ENCODE results near the gene NECTIN1.

DNA sequence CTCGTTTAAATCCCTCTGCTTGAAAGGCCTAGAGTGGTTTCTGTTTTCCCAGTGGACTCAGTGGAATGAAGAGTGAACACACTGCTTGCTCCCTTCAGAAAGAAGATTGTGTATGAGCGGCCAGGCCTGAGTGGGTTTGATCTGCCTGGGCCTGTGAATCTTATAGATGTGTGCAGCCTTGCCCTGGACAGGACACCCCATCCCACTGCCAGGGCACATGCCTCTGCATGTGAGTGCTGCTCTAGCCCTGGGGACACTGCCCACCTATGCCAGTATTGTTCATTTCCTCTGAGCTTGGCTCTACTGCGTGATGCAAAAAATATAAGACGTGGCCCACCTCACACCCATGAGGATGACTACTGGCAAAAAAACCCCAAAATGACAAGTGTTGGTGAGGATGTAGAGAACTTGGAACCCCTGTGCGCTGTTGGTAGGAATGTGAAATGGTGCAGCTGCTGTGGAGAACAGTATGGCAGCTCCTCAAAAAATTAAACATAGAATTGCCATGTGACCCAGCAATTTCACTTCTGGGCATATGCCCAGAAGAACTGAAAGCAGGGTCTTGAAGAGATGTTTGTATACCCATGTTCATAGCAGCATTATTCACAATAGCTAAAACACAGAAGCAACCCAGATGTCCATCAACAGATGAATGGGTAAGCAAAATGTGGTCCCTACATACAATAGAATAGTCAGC, 27.3 kb upstream of the NECTIN1 start:
- TF ChIP-seq EZH2phosphoT487 (IDR thresholded peaks at IDR 0.05; ENCODE audit: borderline replicate concordance, low read length), result no peak
- TF ChIP-seq CTCF (IDR thresholded peaks at IDR 0.05; ENCODE audit: low read depth, low read length, poor library complexity, severe bottlenecking), result no peak

Measured in DOHH2 (cell line).